Measurements from ENCODE around the gene IFT122. TPM values are rescaled to one million over a fixed set of nuclear protein-coding genes. Genes with fewer than 3 reads are reported as not detected.
"Not testable (repeated sequence)": the region's sequence is repeated elsewhere in the genome, so short reads cannot be mapped to it uniquely, and the experiment has no call there.

IFT122 gene
- total RNA-seq, 1 donor: 21.4 TPM

- H3K4me3 ChIP-seq (ENCODE audit: low read depth, low read length): no peak overlapping the region
- DNase-seq (ENCODE audit: low read depth): no peak
- TF ChIP-seq, protein P1, sequence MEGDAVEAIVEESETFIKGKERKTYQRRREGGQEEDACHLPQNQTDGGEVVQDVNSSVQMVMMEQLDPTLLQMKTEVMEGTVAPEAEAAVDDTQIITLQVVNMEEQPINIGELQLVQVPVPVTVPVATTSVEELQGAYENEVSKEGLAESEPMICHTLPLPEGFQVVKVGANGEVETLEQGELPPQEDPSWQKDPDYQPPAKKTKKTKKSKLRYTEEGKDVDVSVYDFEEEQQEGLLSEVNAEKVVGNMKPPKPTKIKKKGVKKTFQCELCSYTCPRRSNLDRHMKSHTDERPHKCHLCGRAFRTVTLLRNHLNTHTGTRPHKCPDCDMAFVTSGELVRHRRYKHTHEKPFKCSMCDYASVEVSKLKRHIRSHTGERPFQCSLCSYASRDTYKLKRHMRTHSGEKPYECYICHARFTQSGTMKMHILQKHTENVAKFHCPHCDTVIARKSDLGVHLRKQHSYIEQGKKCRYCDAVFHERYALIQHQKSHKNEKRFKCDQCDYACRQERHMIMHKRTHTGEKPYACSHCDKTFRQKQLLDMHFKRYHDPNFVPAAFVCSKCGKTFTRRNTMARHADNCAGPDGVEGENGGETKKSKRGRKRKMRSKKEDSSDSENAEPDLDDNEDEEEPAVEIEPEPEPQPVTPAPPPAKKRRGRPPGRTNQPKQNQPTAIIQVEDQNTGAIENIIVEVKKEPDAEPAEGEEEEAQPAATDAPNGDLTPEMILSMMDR (IDR thresholded peaks at IDR 0.05; ENCODE audit: insufficient read depth, low read length): no peak
Measured at GRCh38 chr3:129540776-129541516, 100.9 kb downstream of the IFT122 start.

GRCh38 chr3:129542747-129543146 is 102.7 kb downstream of the IFT122 start:
- no peak for DNase-seq (ENCODE audit: low read depth)
- TF ChIP-seq, protein P1 (IDR thresholded peaks at IDR 0.05; ENCODE audit: insufficient read depth, low read length): no peak
- no peak overlapping the region for H3K4me3 ChIP-seq (ENCODE audit: low read depth, low read length)

DNA sequence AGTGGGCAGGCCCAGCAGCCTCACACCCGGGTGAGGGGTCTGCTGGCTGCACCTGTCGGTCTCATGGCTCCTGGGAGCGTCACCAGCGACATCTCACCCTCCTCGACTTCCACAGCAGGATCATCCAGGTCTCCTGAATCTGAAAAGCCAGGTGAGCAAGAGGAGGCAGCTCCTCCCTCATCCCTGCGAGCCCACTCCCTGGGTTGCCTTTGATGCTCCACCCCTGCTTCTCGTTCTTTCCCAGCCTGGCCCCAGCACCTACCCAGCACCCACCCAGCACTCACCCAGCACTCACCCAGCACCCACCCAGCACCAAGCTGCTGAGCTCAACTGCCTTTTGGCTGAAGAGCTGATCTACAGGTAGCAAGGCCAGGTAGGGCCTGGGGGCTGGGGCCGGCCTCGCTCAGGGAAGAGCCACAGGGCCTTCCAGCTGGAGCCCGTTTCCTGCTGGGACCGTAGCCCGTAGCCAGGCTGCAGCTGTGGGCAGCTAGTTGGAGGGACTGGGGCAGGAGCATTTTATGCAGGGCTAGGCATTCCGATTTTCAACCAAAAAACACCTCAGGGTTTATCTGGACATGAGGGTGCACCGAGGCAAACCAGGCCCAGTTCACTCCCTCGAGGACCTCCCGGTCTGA is 103.2 kb downstream of the IFT122 start, which contains the start of gene H1-8:
Gene H1-8 (plus strand): TSS at position 20 of the 635 bp plus-strand sequence. CDS start 44 bp downstream, at position 64.
- H3K4me3 ChIP-seq (ENCODE audit: low read depth, low read length): no peak within 1 kb of the TSS
- DNase-seq (ENCODE audit: low read depth): no peak
- TF ChIP-seq, protein P1 (IDR thresholded peaks at IDR 0.05; ENCODE audit: insufficient read depth, low read length): no peak

- no peak overlapping the region for H3K4me3 ChIP-seq (ENCODE audit: low read depth, low read length)
- TF ChIP-seq, protein P1 (IDR thresholded peaks at IDR 0.05; ENCODE audit: insufficient read depth, low read length): no peak
- no peak for DNase-seq (ENCODE audit: low read depth)
Measured at GRCh38 chr3:129543999-129544398, 104.0 kb downstream of the IFT122 start.

DNA sequence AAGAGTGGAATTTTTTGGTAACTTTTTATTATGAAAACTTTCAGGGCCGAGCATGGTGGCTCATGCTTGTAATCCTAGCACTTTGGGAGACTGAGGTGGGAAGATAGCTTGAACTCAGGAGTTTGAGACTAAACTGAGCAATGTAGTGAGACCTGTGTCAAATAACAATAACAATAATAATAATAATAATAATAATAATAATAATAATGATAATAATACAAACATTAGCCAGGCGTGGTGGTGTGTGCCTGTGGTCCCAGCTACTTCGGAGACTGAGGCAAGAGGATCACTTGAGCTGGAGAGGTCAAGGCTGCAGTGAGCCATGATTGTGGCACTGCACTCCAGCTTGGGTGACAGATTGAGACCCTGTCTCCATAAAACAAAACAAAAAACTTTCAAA is 105.9 kb downstream of the IFT122 start:
- not testable (repeated sequence) for H3K4me3 ChIP-seq (ENCODE audit: low read depth, low read length); DNase-seq (ENCODE audit: low read depth)

DNA sequence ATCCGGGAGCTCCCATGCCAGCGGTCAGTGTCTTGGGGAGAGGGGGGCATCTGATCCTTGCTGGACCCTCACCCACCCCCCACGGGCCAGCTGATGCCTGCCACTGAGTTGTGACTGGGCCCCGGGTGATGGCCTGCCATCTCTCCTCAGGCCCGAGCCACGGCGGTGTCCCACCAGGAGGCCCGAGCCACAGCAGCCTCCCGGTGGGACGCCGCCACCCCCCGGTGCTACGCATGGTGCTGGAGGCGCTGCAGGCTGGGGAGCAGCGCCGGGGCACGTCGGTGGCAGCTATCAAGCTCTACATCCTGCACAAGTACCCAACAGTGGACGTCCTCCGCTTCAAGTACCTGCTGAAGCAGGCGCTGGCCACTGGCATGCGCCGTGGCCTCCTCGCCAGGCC is 107.2 kb downstream of the IFT122 start:
- TF ChIP-seq, protein P1 (IDR thresholded peaks at IDR 0.05; ENCODE audit: insufficient read depth, low read length): no peak
- no peak for DNase-seq (ENCODE audit: low read depth)
- H3K4me3 ChIP-seq (ENCODE audit: low read depth, low read length): no peak overlapping the region

DNA sequence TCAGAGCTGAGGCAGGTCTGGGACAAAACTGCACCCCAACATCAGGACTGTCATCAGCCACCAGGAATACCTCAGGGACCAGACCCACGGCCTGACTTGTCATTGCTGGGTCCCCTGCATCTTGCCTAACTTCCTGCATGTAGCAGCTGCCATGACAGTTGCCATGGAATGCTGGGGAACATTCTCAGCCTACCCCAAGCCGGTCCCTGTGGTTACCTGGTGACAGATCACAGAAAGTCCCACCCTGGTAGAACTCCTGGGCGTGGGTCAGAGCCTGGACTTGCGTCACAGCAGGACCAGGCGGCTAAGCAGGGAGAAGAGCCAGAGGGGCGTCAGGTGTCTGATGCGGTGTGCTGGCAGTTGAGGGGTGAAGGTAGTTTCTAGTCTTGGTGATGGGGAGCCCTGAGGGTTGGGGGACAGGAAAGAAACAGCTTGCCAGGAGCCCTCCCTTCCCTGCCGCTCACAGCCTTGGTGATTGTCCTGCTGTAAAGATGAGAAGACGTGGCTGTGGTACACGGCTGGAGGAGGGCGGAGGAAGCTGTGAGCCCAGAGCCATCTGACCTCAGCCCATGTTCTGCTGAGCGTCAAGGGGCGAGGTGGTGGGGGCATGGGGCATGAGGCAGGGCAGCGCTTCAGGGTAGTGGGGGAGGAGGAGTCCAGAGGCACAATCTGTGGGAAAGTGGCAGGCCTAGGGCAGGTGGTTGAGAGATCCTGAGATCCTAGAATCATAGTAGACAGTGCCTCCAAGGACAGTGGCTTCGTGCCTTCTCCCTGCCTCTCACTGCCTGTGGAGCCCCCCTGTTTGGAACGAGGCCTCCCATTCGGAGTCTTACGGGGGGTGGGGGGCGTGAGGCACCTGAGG is 108.3 kb downstream of the IFT122 start:
- TF ChIP-seq, protein P1 (IDR thresholded peaks at IDR 0.05; ENCODE audit: insufficient read depth, low read length): no peak
- no peak overlapping the region for H3K4me3 ChIP-seq (ENCODE audit: low read depth, low read length)

More for the DNA sequence above, 108.3 kb downstream of the IFT122 start:
- no peak for DNase-seq (ENCODE audit: low read depth)

Data from fibroblast of the aortic adventitia (primary cell).